ENCODE data around the gene VSIR.

VSIR gene

GRCh38 chr10:71697938-71698709, 75.2 kb downstream of the VSIR start:
- ATAC-seq (ENCODE audit: low read depth) = no peak
- H3K36me3 Mint-ChIP-seq = no peaks in the 10 kb centered on the region
- H3K9me3 Mint-ChIP-seq = no peaks in the 10 kb centered on the region
- H3K4me1 Mint-ChIP-seq = peaks cover 29% of the 10 kb centered on the region
- H3K4me3 Mint-ChIP-seq = no peak overlapping the region
- H3K27ac Mint-ChIP-seq = no peak overlapping the region
- peaks cover 1% of the 10 kb centered on the region for H3K27me3 Mint-ChIP-seq
- no peak for DNase-seq (ENCODE audit: low spot score in 2 of 2)
